PC-3 (cell line): ENCODE data around the gene COL2A1. TPM values are rescaled to one million over a fixed set of nuclear protein-coding genes. Genes with fewer than 3 reads are reported as not detected.

Source experiments
- ATAC-seq: fragments of 200-7000 bp; cut with Tn5 transposase; 2 replicates; pipeline ENCODE4 v1.9.1; 2020; ENCODE audit warnings: mild to moderate bottlenecking, moderate library complexity
- BruUV-seq: library from RNA; stranded (reverse); fragments of 400-500 nt; replicated peaks from 2 replicates; lab custom pipeline; 2021; lab: Mats Ljungman, UMichigan
- CTCF ChIA-PET: fragments of 300-600 bp; sonication (Branson Sonifier 250); formaldehyde crosslinking; loops from one replicate; lab custom pipeline; 2022; ENCODE audit warnings: antibody characterized with exemption; lab: Charles Lee
- POLR2A ChIA-PET: fragments of 300-600 bp; sonication (Branson Sonifier 250); formaldehyde crosslinking; loops from one replicate; lab custom pipeline; 2022; ENCODE audit warnings: antibody characterized with exemption; ENCODE audit not compliant: unreplicated experiment; lab: Charles Lee
- DNase-seq: peaks from one replicate; pipeline ENCODE4 v3.0.0-alpha.2; 2015
- H2AFZ ChIP-seq: fragments of 300-600 bp; sonication (generic); 2 replicates; pipeline ENCODE4 v1.6.0; 2016; ENCODE audit warnings: antibody characterized with exemption, low read length
- H3F3A ChIP-seq: fragments of 300-600 bp; sonication (generic); one replicate; pipeline ENCODE4 v1.6.0; 2017; ENCODE audit warnings: antibody characterized with exemption, low read length, control low read depth, mild to moderate bottlenecking; ENCODE audit not compliant: unreplicated experiment
- H3K27ac ChIP-seq: fragments of 300-600 bp; sonication (generic); 2 replicates; pipeline ENCODE4 v1.5.1; 2016; ENCODE audit warnings: mild to moderate bottlenecking, low read length
- H3K27me3 ChIP-seq: fragments of 300-600 bp; sonication (generic); 2 replicates; pipeline ENCODE4 v1.6.1; 2016; ENCODE audit warnings: low read length, mixed read lengths
- H3K36me3 ChIP-seq: fragments of 300-600 bp; sonication (generic); 2 replicates; pipeline ENCODE4 v1.6.1; 2016; ENCODE audit warnings: low read depth, mixed run types, low read length, mixed read lengths
- H3K4me1 ChIP-seq: fragments of 300-600 bp; sonication (generic); 2 replicates; pipeline ENCODE4 v1.5.1; 2016; ENCODE audit warnings: low read length; ENCODE audit not compliant: insufficient read depth
- H3K4me2 ChIP-seq: fragments of 300-600 bp; sonication (generic); 2 replicates; pipeline ENCODE4 v1.6.0; 2016; ENCODE audit warnings: low read length
- H3K4me3 ChIP-seq: fragments of 300-600 bp; sonication (generic); 2 replicates; pipeline ENCODE4 v1.5.1; 2016; ENCODE audit warnings: mild to moderate bottlenecking, low read length, mixed read lengths
- H3K79me2 ChIP-seq: fragments of 300-600 bp; sonication (generic); 2 replicates; pipeline ENCODE4 v1.6.1; 2017; ENCODE audit warnings: low read length, mixed read lengths
- H3K9ac ChIP-seq: fragments of 300-600 bp; sonication (generic); 2 replicates; pipeline ENCODE4 v1.6.0; 2016; ENCODE audit warnings: mild to moderate bottlenecking, low read length
- H3K9me2 ChIP-seq: fragments of 300-600 bp; sonication (generic); replicated peaks from 2 replicates; pipeline ENCODE4 v1.6.1; 2016; ENCODE audit warnings: mixed run types, low read length, mixed read lengths
- H3K9me3 ChIP-seq: fragments of 300-600 bp; sonication (generic); 2 replicates; pipeline ENCODE4 v1.6.1; 2016; ENCODE audit warnings: low read length, mixed read lengths
- H4K20me1 ChIP-seq: fragments of 300-600 bp; sonication (generic); 2 replicates; pipeline ENCODE4 v1.6.1; 2016; ENCODE audit warnings: low read length, mixed read lengths
- CTCF ChIP-seq: fragments of 300-600 bp; sonication (generic); conservative IDR thresholded peaks from 2 replicates; pipeline ENCODE4 v1.5.1; 2017; ENCODE audit warnings: antibody characterized with exemption, low read depth, mild to moderate bottlenecking, low read length
- EZH2 ChIP-seq: fragments of 300-600 bp; sonication (generic); IDR thresholded peaks from one replicate; pipeline ENCODE4 v1.6.1; 2017; ENCODE audit warnings: antibody characterized with exemption, mild to moderate bottlenecking, low read length; ENCODE audit not compliant: unreplicated experiment
- EZH2phosphoT487 ChIP-seq: fragments of 300-600 bp; sonication (generic); IDR thresholded peaks from 2 replicates; pipeline ENCODE4 v1.6.1; 2018; ENCODE audit warnings: mild to moderate bottlenecking, antibody characterized with exemption, low read length, borderline replicate concordance
- intact Hi-C: fragments of 100-400 bp; cut with micrococcal nuclease; formaldehyde crosslinking; loops from 2 replicates; pipeline ENCODE4 v1.9.0; 2023
- total RNA-seq: library from RNA; depleted of rRNA; stranded (reverse); fragments of >200 nt; gene quantifications from 2 replicates; pipeline ENCODE4 v1.2.3, GENCODE V29; 2014

COL2A1 gene
- total RNA-seq, 1 experiment from 2014 or later = 6.7 TPM

GRCh38 chr12:47941871-47942613 lies 62.2 kb downstream of the COL2A1 start:
- ChIA-PET CTCF (no interaction called here), POLR2A (no interaction called here)

DNA sequence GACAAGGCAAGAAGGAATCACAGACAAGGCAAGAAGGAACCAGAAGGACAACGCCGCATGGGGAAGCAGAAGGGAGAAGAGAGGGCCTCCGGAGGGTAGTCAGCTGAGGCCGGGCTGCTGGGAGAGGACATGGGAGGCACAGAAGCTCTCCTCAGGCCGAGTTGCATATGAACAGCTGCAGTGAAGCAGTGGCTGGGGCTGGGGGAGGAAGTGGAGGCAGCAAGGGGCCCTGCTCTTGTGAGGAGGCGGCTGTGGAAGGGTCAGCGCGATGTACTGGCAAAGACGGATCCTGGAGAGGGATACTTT lies 62.8 kb downstream of the COL2A1 start:
- Histone ChIP-seq H3K4me2 (no peak overlapping the region), H3K4me1 (peaks cover 13% of the 10 kb centered on the region), H4K20me1 (no peaks in the 10 kb centered on the region), H3K36me3 (no peaks in the 10 kb centered on the region), H3K27me3 (no peaks in the 10 kb centered on the region), H2AFZ (no peak overlapping the region), H3K9ac (no peak overlapping the region), H3K9me3 (no peaks in the 10 kb centered on the region), H3K9me2 (no peaks in the 10 kb centered on the region), H3K4me3 (no peak overlapping the region), H3F3A (no peaks in the 10 kb centered on the region), H3K79me2 (no peaks in the 10 kb centered on the region), H3K27ac (no peak overlapping the region)
- POLR2A ChIA-PET = no interaction called here
- DNase-seq (no peak), ATAC-seq (no peak)
- intact Hi-C loops = loop anchor here (10.0 kb wide), 1 partner anchor 117 kb away; no protein-coding TSS in a partner anchor
- BruUV-seq = no TSS peak
- CTCF ChIA-PET = no interaction called here
- TF ChIP-seq CTCF = no peak
- no peak for TF ChIP-seq EZH2phosphoT487

More at GRCh38 chr12:47941871-47942613, 62.2 kb downstream of the COL2A1 start:
- H3F3A ChIP-seq = no peaks in the 10 kb centered on the region
- no peak for DNase-seq
- H3K4me1 ChIP-seq = peaks cover 18% of the 10 kb centered on the region
- H3K36me3 ChIP-seq = no peaks in the 10 kb centered on the region
- no peaks in the 10 kb centered on the region for H3K9me2 ChIP-seq
- peak; percentile 23 for TF ChIP-seq CTCF
- TF ChIP-seq EZH2phosphoT487 = no peak
- TF ChIP-seq EZH2 = no peak
- no peaks in the 10 kb centered on the region for H4K20me1 ChIP-seq
- no peak overlapping the region for H3K9ac ChIP-seq
- ATAC-seq = no peak
- no peak overlapping the region for H3K27ac ChIP-seq
- H3K4me3 ChIP-seq = no peak overlapping the region
- H3K9me3 ChIP-seq = no peaks in the 10 kb centered on the region
- H3K4me2 ChIP-seq = no peak overlapping the region
- no peak overlapping the region for H2AFZ ChIP-seq
- no peaks in the 10 kb centered on the region for H3K27me3 ChIP-seq
- no TSS peak for BruUV-seq
- no peaks in the 10 kb centered on the region for H3K79me2 ChIP-seq
- intact Hi-C loops = loop anchor here (10.0 kb wide), 1 partner anchor 117 kb away; no protein-coding TSS in a partner anchor

DNA sequence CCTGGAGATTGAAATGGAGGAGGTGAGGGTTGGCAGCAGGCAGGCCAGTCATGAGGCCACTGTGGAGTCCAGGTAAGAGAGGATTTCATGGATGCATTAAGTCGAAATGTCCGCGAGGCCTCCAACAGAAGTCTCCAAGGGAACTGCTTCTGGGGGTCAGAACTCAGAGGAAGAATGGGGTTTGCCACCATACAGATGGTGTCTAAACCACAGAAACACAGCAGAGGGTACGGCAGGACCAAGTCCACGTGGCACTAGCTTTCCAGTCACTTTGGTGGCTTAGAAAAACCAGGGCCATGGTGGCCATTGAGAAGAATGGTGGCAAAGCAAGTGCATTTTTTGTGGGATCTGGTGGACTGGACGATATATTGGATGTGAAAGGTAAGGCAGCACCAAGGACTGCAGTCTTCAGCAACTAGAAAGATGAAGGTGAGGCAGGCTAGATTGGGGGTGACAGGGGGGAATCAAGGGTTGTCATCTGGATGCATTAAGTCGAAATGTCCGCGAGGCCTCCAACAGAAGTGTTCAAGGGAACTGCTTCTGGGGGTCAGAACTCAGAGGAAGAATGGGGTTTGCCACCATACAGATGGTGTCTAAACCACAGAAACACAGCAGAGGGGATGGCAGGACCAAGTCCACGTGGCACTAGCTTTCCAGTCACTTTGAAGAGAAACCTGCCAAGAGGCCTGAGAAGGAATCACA lies 63.4 kb downstream of the COL2A1 start:
- H3K79me2 ChIP-seq = no peaks in the 10 kb centered on the region
- no TSS peak for BruUV-seq
- peaks cover 11% of the 10 kb centered on the region for H3K4me1 ChIP-seq
- H3K4me3 ChIP-seq = no peak overlapping the region
- no peak overlapping the region for H2AFZ ChIP-seq
- DNase-seq (no peak), ATAC-seq (no peak)
- no peak overlapping the region for H3K27ac ChIP-seq
- no peaks in the 10 kb centered on the region for H3K27me3 ChIP-seq
- no peak overlapping the region for H3K4me2 ChIP-seq
- no peak overlapping the region for H3K9ac ChIP-seq
- H3K9me3 ChIP-seq = no peaks in the 10 kb centered on the region
- no peaks in the 10 kb centered on the region for H3K9me2 ChIP-seq
- no peaks in the 10 kb centered on the region for H4K20me1 ChIP-seq
- ChIA-PET CTCF (no interaction called here), POLR2A (no interaction called here)
- no peaks in the 10 kb centered on the region for H3K36me3 ChIP-seq
- intact Hi-C loops = loop anchor here (10.0 kb wide), 1 partner anchor 116 kb away; no protein-coding TSS in a partner anchor
- TF ChIP-seq EZH2phosphoT487 = no peak
- TF ChIP-seq EZH2 = no peak
- no peak for TF ChIP-seq CTCF
- H3F3A ChIP-seq = no peaks in the 10 kb centered on the region
